Measurements from ENCODE around the gene IGSF22. TPM values are rescaled to one million over a fixed set of nuclear protein-coding genes. Genes with fewer than 3 reads are reported as not detected.

The IGSF22 gene
- total RNA-seq, 1 experiment from 2014 or later = not detected

DNA sequence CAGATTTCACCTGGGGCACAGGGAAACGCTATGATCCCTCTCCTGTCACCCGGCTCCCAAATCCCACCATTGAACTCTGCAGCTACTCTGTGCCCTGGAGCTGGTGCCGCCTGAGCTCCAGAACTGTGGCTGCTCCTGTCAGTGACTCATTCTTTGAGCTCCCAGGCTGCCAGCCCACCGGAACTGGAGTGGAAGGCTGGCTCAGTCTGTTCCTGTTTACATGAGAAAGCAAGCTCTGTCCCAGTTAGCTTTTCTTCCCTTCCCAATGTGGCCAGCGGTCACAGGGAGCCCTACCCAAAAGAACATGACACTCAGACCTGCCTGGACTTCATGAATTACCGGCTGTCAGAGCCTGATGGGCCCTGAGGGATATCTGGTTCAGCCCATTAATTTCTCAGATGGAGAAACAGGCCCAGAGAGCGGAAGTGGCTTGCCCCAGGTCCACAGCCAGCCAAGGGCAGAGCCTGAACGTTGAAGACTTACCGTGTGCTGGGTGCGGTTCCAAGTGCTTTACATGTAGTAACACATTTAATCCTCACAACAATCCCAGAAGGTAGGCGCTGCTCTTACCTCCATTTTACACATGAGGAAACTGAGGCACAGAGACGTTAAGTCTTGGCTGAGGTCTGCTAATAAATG, 23.8 kb upstream of the IGSF22 start:
- DNase-seq (ENCODE audit: low read depth, low spot score) = peak; percentile 63
- in situ Hi-C loops (cut with HindIII; ENCODE audit: low pct_unique_long_range_greater_than_20kb, low sequenced_read_pairs) = no loop called here

DNA sequence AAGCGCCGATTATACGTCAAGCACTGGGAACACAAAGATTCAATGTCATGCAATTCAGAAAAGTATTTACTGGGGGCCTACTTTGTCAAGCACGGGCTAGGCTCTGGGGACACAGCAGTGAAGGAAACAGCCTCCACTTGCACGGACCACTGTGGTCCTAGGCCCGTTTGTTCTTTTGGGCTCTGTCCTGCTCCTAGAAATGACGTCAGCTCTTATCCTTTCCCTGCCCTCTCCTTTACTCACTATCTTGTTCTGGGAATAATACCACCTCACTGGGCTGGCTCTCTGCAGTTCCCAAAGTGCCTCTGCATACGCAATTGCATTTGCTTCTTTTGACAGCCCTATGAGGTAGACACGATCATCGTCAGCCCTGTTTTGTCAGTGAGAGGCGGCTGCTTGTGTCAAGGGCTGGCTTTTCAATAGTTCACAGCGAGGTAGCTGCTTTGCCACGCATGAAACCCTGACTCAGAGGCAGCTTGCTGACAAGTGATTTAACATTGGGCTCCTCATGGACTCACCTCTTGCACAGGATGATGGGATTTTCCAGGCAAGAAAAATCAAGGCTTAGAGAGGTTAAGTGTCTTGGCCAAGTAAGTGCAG, 22.9 kb upstream of the IGSF22 start:
- in situ Hi-C loops (cut with HindIII; ENCODE audit: low pct_unique_long_range_greater_than_20kb, low sequenced_read_pairs) = no loop called here
- no peak for DNase-seq (ENCODE audit: low read depth, low spot score)

DNA sequence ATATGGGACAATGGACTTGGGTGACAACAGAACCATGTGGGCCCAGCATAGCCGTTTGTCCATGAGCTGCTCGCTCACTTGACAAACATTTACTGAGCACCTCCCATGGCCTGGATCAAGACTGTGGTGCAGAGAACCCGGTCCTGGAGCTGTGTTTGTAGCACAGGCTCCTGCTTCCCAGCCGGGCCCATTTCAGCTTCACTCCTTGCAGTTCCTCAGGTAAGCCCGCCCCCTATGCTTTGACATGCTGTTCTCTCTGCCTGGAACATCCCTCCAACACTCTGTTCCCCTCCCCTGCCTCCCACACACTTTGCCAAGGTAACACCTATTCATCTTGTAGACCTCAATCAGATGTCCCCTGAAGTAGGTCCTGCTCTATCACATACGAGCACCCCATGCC, 19.3 kb upstream of the IGSF22 start:
- in situ Hi-C loops (cut with HindIII; ENCODE audit: low pct_unique_long_range_greater_than_20kb, low sequenced_read_pairs) = no loop called here
- DNase-seq (ENCODE audit: low read depth, low spot score) = no peak

GRCh38 chr11:18743900-18744514, 18.0 kb upstream of the IGSF22 start:
- DNase-seq (ENCODE audit: low read depth, low spot score) = no peak
- in situ Hi-C loops (cut with HindIII; ENCODE audit: low pct_unique_long_range_greater_than_20kb, low sequenced_read_pairs) = no loop called here

DNA sequence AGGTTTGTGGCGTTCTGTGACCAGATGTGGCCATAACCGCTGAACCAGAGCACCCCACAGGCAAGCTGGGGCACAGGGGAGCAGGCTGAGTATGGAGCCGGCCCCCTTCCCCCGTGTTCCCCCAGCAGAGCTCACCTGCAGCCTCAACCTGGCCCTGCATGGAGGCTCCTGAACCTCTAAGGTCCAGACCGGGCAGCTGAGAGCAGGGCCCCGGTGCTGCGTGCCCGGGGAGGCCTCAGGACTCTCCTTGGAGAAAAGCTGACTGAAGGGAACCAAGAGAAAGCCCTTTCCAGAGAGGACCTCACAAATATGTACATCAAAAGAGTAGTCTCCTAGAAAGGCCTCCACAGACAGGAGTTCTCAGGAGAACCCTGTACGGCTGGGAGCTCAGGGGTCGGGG, 17.4 kb upstream of the IGSF22 start:
- DNase-seq (ENCODE audit: low read depth, low spot score) = no peak
- in situ Hi-C loops (cut with HindIII; ENCODE audit: low pct_unique_long_range_greater_than_20kb, low sequenced_read_pairs) = no loop called here

- no peak for DNase-seq (ENCODE audit: low read depth, low spot score)
- in situ Hi-C loops (cut with HindIII; ENCODE audit: low pct_unique_long_range_greater_than_20kb, low sequenced_read_pairs) = no loop called here
Measured at GRCh38 chr11:18741783-18742182, 15.8 kb upstream of the IGSF22 start.

- DNase-seq (ENCODE audit: low read depth, low spot score) = no peak
- in situ Hi-C loops (cut with HindIII; ENCODE audit: low pct_unique_long_range_greater_than_20kb, low sequenced_read_pairs) = no loop called here
Measured at GRCh38 chr11:18739685-18740084, 13.7 kb upstream of the IGSF22 start.

GRCh38 chr11:18737642-18738041, 11.7 kb upstream of the IGSF22 start:
- in situ Hi-C loops (cut with HindIII; ENCODE audit: low pct_unique_long_range_greater_than_20kb, low sequenced_read_pairs) = no loop called here
- DNase-seq (ENCODE audit: low read depth, low spot score) = no peak

DNA sequence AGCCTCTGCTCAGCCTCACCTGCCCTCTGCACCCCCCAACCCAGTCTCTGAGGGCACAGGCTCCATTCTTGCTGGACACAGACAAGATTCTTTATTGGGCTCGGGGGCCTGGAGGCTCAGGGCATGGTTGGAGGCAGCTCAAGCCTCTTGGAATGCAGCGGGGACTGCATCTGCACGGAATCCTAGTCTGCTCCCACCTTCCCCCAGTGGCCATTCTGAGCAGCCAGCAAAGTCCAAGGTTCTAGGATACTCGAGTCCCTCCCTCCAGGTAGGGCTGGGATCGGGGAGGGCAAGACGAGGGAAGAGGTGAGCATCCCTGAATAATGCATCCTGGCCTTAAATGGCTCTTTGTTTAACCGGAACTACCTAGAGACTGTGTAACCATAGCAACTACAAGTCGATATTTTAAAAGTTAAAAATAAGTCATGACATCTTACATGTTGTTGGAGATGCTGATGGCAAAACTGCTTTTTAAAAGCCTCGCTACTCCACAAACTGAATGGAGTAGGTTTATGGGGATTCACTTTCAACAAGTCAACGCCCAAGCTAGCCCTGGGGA, 10.7 kb upstream of the IGSF22 start:
- DNase-seq (ENCODE audit: low read depth, low spot score) = no peak
- in situ Hi-C loops (cut with HindIII; ENCODE audit: low pct_unique_long_range_greater_than_20kb, low sequenced_read_pairs) = no loop called here

DNA sequence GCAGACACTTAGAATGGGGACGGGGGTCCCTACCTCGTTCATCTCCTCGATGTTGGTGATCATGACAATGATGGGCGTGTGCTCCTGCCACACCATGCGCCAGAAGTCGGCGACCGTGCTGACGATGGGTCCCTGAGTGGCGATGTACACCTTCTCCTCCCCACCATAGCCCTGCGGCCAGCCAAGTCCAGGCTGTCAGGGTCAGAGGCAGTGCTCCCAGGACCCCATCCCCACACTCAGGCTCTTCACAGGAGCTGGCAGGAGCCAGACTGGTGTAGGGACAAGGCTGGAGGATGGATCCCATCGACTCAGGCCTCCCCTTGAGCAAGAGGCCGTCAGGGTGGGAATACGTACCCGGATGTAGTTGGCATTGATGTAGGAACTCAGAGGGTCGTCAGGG, 7.2 kb upstream of the IGSF22 start:
- no peak for DNase-seq (ENCODE audit: low read depth, low spot score)
- in situ Hi-C loops (cut with HindIII; ENCODE audit: low pct_unique_long_range_greater_than_20kb, low sequenced_read_pairs) = no loop called here

DNA sequence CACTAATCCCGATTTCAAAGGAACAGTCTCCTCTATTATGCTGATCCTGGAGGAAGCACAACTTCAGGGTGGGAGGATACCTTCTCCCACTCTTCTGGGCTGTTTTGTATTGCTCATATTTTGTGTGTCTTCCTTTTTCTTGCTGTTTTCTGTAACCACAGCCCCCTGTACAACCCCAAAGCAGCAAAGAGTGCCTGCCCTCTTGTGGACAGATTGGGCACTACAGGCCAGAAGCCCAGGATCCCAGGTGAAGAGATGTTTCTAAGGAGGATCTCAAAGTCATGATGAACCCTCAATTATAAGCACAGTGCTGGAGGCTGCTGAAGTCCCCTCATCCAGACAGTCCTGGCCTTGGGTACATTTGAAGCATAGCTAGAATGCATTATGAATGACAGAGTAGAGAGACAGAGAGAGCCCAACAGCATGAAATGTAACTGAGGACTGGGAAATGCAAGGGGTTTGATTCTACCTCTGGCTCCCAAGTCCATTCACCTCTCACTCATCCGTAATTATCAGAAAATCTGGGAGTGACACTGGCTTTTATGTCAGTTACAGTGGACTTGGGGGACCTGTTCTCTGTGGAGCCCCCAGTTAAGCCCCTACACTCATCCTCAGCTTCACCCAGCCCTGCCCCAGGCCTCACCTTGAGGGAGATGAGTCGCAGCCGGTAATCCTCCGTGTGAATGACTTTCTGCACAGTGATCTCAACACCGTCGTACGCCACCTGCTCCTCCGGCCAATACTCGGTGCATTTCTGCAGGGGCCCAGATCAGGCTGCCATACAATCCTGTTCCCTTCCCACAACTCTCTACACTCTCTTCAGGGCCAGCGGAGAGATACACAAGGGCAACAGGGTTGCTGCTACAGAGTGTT, 6.2 kb upstream of the IGSF22 start:
- peak; percentile 66 for DNase-seq (ENCODE audit: low read depth, low spot score)
- in situ Hi-C loops (cut with HindIII; ENCODE audit: low pct_unique_long_range_greater_than_20kb, low sequenced_read_pairs) = no loop called here

DNA sequence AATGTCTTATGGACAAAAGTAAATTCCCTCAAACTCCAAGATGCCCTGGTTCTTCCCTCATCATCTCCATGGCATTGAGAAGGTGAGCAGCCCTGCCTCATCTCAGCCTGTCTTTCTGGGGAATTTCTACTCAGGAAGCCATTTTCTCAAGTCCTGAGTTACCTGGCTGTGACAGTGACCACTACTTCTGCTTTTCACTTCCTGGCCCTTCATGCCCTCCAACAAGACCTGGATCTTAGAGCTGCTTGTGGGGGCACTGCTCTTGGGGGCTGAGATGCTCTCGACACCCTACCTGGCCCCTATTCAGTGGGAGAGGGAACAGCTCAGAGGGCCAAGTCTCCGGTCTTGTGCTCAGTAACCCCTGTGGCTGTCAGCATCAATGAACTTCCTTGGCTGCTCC, 5.5 kb upstream of the IGSF22 start:
- in situ Hi-C loops (cut with HindIII; ENCODE audit: low pct_unique_long_range_greater_than_20kb, low sequenced_read_pairs) = no loop called here
- DNase-seq (ENCODE audit: low read depth, low spot score) = no peak

DNA sequence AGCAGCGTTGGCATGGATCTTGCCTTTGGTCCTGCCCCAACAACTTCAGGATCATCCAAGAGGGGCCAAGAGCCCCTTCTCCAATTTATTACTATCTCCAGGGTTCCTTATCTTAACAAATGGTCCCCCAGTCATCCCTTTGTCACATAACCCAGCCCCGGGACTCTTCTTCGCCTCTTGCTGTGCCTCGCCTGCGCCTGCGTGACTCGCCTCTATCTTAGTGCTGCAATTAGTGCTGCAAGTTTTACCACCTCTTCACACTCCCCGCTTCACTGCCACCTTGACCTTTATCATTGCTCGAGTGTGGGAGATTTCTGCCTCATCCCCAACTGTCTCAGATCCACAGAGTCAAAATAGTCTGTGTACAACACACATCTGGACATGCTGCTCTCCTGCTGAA, 4.0 kb upstream of the IGSF22 start:
- in situ Hi-C loops (cut with HindIII; ENCODE audit: low pct_unique_long_range_greater_than_20kb, low sequenced_read_pairs) = no loop called here
- DNase-seq (ENCODE audit: low read depth, low spot score) = no peak

- in situ Hi-C loops (cut with HindIII; ENCODE audit: low pct_unique_long_range_greater_than_20kb, low sequenced_read_pairs) = no loop called here
Measured at GRCh38 chr11:18729426-18729825, 3.4 kb upstream of the IGSF22 start.

GRCh38 chr11:18728658-18729057, 2.7 kb upstream of the IGSF22 start:
- in situ Hi-C loops (cut with HindIII; ENCODE audit: low pct_unique_long_range_greater_than_20kb, low sequenced_read_pairs) = no loop called here
- DNase-seq (ENCODE audit: low read depth, low spot score) = no peak

More at GRCh38 chr11:18729426-18729825, 3.4 kb upstream of the IGSF22 start:
- DNase-seq (ENCODE audit: low read depth, low spot score) = no peak

- peak; percentile 77 for DNase-seq (ENCODE audit: low read depth, low spot score)
- in situ Hi-C loops (cut with HindIII; ENCODE audit: low pct_unique_long_range_greater_than_20kb, low sequenced_read_pairs) = no loop called here
Measured at GRCh38 chr11:18727479-18728236, 1.7 kb upstream of the IGSF22 start.

DNA sequence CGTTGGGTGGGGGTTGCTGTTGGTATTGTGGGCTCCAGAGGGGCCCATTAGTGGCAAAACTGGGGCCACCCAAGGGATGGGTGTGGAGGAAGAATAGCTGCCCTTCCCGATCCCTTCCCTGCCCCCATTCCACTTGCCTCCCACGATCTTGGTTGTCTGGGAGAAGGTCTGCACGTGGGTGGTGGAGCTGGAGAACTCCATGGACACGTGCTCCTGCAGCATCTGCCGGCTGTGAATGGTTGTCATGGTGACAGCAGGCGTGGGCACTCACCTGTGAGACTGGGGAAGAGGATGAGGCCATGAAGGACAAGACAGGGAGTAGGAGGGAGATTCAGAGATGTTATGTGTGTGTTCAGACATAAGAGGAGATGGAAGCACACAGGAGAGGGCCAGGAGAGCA, 2.0 kb downstream of the IGSF22 start:
- DNase-seq (ENCODE audit: low read depth, low spot score) = no peak
- in situ Hi-C loops (cut with HindIII; ENCODE audit: low pct_unique_long_range_greater_than_20kb, low sequenced_read_pairs) = no loop called here

DNA sequence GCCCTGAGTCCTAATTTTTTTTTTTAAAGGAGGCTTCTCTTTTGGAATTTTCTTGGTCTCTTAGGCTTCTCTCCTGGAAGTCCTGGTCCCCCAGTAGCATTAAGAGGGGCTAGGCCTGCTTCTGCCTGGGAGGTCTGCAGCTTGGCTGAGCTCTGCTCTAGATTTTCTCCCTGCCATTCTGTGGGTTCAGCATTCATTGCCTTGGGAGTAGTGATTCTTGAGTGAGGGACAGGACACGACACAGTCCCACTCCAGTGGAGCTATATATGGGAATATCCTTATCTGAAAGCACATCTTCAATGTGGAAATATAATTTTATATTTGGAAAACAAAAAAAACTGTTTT, 3.7 kb downstream of the IGSF22 start:
- DNase-seq (ENCODE audit: low read depth, low spot score) = no peak
- in situ Hi-C loops (cut with HindIII; ENCODE audit: low pct_unique_long_range_greater_than_20kb, low sequenced_read_pairs) = no loop called here
